Lung (tissue), 12 donors: ENCODE measurements around the gene TENM3. TPM values are rescaled to one million over a fixed set of nuclear protein-coding genes. Genes with fewer than 3 reads are reported as not detected.

ENCODE experiments used
- ATAC-seq: fragments of 200-7000 bp; cut with Tn5 transposase; one replicate; pipeline ENCODE4 v1.9.1; 2020; ENCODE audit warnings: moderate number of reproducible peaks; ENCODE audit not compliant: insufficient read depth, low FRiP score
- DNase-seq, 3 donors: peaks; one replicate each; pipeline ENCODE4 v3.0.0-alpha.2; 2013 to 2017
- H3K27ac ChIP-seq, 2 donors: one replicate each; pipeline ENCODE4 v1.5.1; 2013; ENCODE audit warnings: mild to moderate bottlenecking in 2 of 2, moderate library complexity in 2 of 2, control low read depth in 1 of 2, inconsistent platforms in 1 of 2, low read depth in 1 of 2, low read length in 1 of 2
- H3K27me3 ChIP-seq, 3 donors: one replicate each; pipeline ENCODE4 v1.5.1; 2013; ENCODE audit warnings: low read length in 2 of 3; ENCODE audit not compliant: control insufficient read depth in 3 of 3, insufficient read depth in 3 of 3
- H3K36me3 ChIP-seq, 4 donors: one replicate each; pipeline ENCODE4 v1.5.1; 2013; ENCODE audit warnings: low read length in 4 of 4, mild to moderate bottlenecking in 1 of 4, moderate library complexity in 1 of 4; ENCODE audit not compliant: control insufficient read depth in 4 of 4, insufficient read depth in 4 of 4
- H3K4me1 ChIP-seq, 5 donors: one replicate each; pipeline ENCODE4 v1.5.1; 2013; ENCODE audit warnings: low read length in 5 of 5, mild to moderate bottlenecking in 2 of 5, moderate library complexity in 1 of 5; ENCODE audit not compliant: control insufficient read depth in 5 of 5, insufficient read depth in 5 of 5
- H3K4me3 ChIP-seq: one replicate; pipeline ENCODE4 v1.5.1; 2013; ENCODE audit warnings: mild to moderate bottlenecking, control low read depth, moderate library complexity
- H3K9ac ChIP-seq, 2 donors: one replicate each; pipeline ENCODE4 v1.5.1; 2013; ENCODE audit warnings: low read length in 2 of 2, control low read depth in 1 of 2; ENCODE audit not compliant: insufficient read depth in 1 of 2
- H3K9me3 ChIP-seq, 4 donors: one replicate each; pipeline ENCODE4 v1.5.1; 2013; ENCODE audit warnings: low read length in 3 of 4, mild to moderate bottlenecking in 1 of 4, moderate library complexity in 1 of 4; ENCODE audit not compliant: control insufficient read depth in 4 of 4, insufficient read depth in 3 of 4
- CTCF ChIP-seq: IDR thresholded peaks from 2 replicates; pipeline ENCODE4 v1.5.1; 2012; ENCODE audit warnings: mild to moderate bottlenecking; ENCODE audit errors: control extremely low read depth, extremely low read depth
- WGBS, 2 donors: extraction: QIAGEN DNeasy Blood & Tissue Kit; methylation state at CpG; one replicate each; pipeline ENCODE4 v1.1.7; 2013; 5-methylcytosine and 5-hydroxymethylcytosine counted together
- polyA plus RNA-seq, 2 donors: library from polyadenylated mRNA; stranded (reverse); fragments of 200-250 nt; gene quantifications; one replicate each; pipeline ENCODE4 v1.2.1, GENCODE V29; 2013
- total RNA-seq, 2 donors: library from RNA; depleted of rRNA in 1 of 2; stranded (reverse); fragments of >200 nt in 1 of 2; gene quantifications; one replicate each; pipeline ENCODE4 v1.2.1, GENCODE V29; 2014 to 2021
- donor health status: control.
- donor health status: control.
- donor health status: Bipolar disorder and iron deficiency.
- donor health status: healthy.
- donor health status: DM: yes; HTN: yes; CAD: no.

Gene TENM3
- total and polyA plus RNA-seq, 4 donors: 0.14 to 5.3 (median 2.2) TPM

- Histone ChIP-seq H3K4me1 (no peaks in the 10 kb centered on the region), H3K36me3 (no peaks in the 10 kb centered on the region), H3K27me3 (peaks cover 0 to 3% (median 2%) of the 10 kb centered on the region in 3 donors), H3K9ac (no peak overlapping the region), H3K27ac (no peak overlapping the region), H3K9me3 (peaks cover 0 to 3% (median 0%) of the 10 kb centered on the region in 4 donors), H3K4me3 (no peak overlapping the region)
- no peak for TF ChIP-seq CTCF
- DNase-seq: no peak
- WGBS, 2 donors: 28 to 71% methylated on average over 13 of the region's 13 CpGs
- ATAC-seq: no peak
Measured at GRCh38 chr4:182826391-182826790, 583.2 kb downstream of the TENM3 start.

GRCh38 chr4:182827166-182827565, 584.0 kb downstream of the TENM3 start:
- DNase-seq: no peak
- WGBS, 2 donors: 94% methylated on average over 8 of the region's 8 CpGs
- no peaks in the 10 kb centered on the region for H3K4me1 ChIP-seq
- no peak for ATAC-seq
- H3K9ac ChIP-seq: no peak overlapping the region
- H3K27me3 ChIP-seq: peaks cover 0 to 3% (median 2%) of the 10 kb centered on the region in 3 donors
- peaks cover 0 to 3% (median 0%) of the 10 kb centered on the region in 4 donors for H3K9me3 ChIP-seq
- no peak overlapping the region for H3K4me3 ChIP-seq
- no peak overlapping the region for H3K27ac ChIP-seq
- H3K36me3 ChIP-seq: no peaks in the 10 kb centered on the region
- TF ChIP-seq CTCF: no peak

GRCh38 chr4:182827954-182828353, 584.8 kb downstream of the TENM3 start:
- ATAC-seq (no peak), DNase-seq (peak in 1 of 3 donors; percentile 28)
- H3K27ac ChIP-seq: no peak overlapping the region
- H3K4me1 ChIP-seq: no peaks in the 10 kb centered on the region
- no peak for TF ChIP-seq CTCF
- 80 to 89% methylated on average over 9 of the region's 9 CpGs for WGBS, 2 donors
- H3K9me3 ChIP-seq: peaks cover 0 to 3% (median under 1%) of the 10 kb centered on the region in 4 donors
- no peak overlapping the region for H3K4me3 ChIP-seq
- H3K27me3 ChIP-seq: peaks cover 0 to 3% (median 2%) of the 10 kb centered on the region in 3 donors
- no peaks in the 10 kb centered on the region for H3K36me3 ChIP-seq
- H3K9ac ChIP-seq: no peak overlapping the region
